Measurements from ENCODE around the gene FARP2.
"Not testable (repeated sequence)": the region's sequence is repeated elsewhere in the genome, so short reads cannot be mapped to it uniquely, and the experiment has no call there.

The FARP2 gene

DNA sequence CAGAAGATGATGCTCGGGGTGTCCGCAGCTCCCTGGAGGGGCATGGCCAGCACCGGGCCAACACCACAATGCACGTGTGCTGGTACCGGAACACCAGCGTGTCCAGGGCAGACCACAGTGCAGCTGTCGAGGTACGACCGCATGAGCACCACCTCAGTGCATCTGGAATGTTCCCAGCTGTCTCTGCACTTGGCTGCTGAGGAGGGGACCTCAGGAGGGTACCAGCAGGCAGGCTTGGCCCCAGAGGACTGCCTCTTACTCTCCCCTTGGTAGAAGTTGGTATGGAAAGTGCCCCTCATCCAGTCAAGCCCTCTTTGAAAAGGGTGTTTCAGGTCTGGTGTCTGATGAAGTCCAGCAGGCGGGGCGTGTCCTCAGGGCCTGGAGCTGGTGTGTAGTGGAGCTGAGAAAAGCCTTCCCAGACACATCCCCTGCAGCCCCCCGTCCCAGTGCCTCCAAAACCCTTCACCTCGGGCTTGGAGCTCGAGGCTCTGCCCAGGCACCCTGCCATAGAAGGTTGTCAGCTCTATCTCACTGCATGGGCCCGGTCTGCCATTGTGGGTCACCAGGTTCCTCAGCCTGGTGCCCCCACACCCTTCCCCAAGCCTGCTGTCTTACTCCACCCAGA lies 135.6 kb downstream of the FARP2 start:
- no peak for DNase-seq

- DNase-seq, result no peak
Observed at GRCh38 chr2:241492174-241492565, 136.1 kb downstream of the FARP2 start.

- DNase-seq, result no peak
Observed at GRCh38 chr2:241493092-241493491, 137.0 kb downstream of the FARP2 start.

DNA sequence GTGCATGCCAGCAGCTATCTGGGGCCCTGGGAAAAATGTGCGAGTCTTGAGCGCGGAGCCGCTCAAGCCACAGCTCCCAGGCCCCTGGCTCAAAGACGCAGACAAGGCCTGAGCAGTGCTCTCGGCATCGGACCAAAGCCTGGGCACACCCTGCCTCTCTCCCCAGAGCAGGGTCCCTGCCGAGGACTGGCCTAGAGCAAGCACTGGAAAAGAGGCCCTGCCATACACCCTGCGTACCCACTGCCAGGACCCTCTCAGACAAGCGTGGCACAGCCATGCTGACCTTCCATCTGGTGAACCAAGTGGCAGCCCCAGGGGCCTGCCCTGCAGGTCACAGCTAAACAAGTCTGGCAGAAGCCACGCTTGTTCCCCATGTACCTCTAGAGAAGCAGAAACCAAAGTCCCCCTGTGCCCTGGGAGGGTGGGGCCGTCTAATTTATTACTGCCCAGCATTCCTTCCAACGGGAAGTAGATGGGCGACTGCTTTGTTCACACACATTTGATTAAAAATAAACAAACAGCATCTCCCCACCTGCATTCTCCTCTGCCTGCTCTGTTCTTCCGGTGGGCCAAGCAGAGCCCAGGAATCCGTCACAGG lies 138.3 kb downstream of the FARP2 start:
- no peak for DNase-seq

DNA sequence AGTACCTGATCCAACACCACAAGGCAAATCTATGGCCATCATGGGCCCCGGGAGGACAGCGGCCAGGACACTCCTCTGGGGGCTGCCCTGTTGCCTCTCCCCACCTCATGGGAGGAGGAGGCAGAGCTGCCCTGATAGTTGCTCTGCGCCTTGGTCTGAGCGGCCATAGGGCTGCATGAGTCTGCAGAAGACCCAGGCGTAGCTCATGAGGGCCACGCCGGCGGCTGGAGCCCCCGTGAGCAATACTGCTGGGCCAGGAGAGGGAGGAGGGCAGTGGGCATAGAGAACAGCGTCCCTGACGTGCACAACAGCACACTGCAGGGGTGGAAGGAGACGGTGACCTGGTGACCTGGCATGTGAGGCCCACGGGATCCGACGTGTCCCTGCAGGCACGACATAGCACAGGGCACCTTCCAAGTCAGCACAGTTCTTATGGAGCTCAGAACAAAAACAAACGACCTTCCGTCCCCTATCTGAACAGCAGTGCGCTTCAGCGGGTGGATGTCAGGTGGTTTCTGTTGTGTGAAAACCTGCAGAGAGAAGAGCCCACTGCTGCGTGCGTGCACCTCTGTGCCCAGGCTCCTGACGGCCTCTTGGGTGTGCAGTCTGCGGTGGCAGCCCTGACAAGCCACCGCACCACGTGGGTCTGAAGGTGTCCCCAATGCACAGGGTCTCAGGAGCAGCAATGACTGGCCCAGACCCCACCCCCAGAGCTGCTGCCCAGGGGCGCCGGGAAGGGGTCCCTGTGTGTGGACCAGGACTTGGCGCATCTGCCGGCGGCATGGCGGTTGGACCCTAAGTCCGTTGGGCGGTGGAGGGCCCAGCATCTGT lies 139.3 kb downstream of the FARP2 start:
- DNase-seq, result no peak

- DNase-seq, result no peak
Observed at GRCh38 chr2:241496003-241496707, 140.1 kb downstream of the FARP2 start.

GRCh38 chr2:241496904-241497877 lies 141.1 kb downstream of the FARP2 start:
- DNase-seq, result no peak

DNA sequence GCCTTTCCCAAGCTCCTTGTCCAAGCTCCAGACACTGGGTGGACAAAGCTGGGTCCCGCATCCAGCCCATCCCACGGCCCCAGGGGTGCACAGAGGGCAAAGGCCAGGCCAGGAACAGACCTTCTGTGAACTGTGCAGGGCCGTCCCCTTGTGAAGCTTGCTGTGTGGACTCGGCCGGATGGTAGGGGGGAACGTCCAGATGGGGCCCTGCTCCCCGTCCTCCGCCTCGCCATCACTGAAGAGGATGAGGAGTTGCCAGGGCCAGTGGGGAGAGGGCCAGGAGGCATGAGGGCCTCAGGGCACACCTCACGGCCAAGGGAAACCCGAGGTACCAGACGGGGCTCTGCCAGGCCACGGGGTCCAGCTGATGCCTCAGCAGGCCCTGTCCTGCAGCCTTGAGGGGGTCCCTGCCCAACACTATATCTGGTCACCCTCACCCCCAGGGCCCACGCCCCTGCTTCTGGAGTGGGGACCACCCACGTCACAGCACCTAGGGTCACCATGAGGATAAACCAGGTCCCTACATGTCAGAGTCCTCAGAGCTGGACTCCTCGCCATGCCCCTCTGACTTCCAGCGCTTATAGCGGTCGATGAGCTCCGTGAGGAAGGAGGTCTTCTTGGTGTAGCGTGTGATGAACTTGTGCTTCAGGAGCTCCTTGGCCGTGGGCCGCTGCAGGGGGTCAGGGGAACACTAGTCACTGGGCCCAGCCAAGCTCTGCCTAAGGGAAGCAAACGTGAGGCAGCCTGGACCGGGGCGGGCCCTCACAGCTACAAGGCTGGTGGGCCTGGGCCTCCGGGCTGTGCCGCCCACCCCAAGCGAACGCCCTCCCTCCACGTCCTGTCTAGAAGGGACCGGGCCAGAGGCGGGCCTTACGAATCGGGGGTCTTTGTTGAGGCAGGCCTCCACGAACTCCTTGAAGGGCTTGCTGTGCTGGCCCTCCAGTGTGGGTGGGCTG lies 142.3 kb downstream of the FARP2 start:
- DNase-seq, result no peak

DNA sequence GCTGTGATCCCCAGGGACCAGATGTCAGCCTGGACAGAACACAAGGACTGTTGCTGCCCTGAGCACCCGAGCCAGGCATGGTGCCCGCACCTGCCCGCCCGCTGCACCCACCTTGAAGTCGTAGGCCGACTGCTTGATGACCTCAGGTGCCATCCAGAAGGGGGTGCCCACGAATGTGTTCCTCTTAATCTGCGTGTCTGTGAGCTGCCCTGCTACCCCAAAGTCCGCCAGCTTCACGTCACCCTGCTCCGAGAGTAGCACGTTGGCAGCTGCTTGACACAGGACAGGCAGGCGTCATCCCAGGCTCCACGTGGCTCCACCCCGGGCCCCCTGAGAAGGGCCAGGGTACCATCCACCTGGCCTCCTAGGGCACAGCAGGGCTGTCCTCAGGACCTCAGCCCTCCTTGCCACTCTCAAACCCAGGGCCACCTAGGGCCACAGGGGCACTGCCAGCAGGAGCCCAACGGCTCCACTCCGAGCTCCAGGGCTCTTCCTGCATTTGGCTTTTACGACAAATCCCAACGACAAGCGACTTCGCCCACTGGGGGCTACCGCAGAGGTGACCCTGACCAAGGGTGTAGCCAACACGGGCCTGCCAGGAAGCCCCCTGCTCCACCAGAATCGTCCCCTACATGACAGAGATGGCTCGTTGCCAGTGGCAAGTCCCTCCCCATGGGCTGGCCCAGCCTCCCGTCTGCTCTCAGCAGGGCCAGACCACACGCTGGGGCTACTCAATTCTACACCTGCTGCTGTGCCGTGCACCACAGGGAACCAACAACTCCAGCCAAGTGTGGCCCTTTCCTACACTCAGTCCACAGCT lies 143.3 kb downstream of the FARP2 start:
- no peak for DNase-seq

DNA sequence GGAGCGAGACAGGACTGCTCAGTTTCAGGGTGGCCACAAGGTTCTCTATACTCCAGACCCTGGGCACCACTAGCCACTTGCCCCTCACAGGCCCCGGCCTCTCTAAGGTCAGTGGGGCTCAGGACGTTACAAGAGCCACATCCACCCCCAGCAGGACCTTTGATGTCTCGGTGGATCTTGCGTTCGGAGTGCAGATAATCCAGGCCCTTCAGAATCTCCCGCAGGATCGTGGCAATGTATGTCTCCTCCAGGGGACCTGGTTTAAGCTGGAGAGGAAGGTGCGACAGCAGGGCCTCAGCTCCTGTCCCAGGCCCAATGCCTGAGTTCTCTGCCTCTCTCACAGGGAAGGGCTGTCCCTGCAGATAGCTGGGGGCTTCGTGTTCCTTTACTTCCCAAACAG lies 143.9 kb downstream of the FARP2 start:
- no peak for DNase-seq

GRCh38 chr2:241500431-241500975 lies 144.4 kb downstream of the FARP2 start:
- no peak for DNase-seq

DNA sequence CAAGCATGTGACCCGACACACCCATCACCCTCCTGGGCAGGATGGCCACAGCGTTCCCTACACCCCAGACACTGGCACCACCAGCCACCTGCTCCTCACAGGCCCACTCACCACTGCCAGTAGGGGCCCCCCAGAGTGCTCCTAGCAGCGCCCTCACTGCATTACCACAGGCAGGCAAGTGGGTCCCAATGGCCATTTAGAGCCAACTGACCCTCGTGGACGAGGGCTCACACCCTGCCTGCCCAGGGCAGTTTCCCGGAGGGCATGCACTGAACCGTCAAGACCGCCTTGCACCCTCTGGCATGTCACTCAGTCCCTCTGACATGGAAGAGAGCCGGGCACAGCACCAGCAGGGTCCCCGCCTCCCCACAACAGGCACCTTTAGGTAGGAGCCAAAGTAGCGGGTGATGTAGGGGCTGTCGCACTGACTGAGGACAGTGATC lies 145.0 kb downstream of the FARP2 start:
- no peak for DNase-seq

DNA sequence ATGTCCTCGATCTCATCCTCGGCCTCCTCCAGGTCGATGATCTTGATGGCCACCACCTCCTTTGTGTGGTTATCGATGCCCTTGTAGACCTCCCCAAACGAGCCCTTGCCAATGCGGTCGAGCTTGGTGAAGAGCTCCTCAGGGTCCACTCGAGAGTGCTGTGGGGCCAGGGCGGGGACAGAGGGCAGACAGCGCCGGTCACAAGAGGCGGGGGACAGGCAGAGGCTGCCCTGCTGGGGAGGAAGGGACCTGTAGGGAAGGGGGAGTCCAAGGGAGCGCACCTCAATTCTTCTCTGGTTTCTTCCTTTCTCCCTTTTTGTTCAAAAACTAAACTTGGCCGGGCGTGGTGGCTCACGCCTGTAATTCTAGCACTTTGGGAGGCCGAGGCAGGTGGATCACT lies 145.5 kb downstream of the FARP2 start:
- no peak for DNase-seq

- no peak for DNase-seq
Observed at GRCh38 chr2:241502281-241502680, 146.2 kb downstream of the FARP2 start.

DNA sequence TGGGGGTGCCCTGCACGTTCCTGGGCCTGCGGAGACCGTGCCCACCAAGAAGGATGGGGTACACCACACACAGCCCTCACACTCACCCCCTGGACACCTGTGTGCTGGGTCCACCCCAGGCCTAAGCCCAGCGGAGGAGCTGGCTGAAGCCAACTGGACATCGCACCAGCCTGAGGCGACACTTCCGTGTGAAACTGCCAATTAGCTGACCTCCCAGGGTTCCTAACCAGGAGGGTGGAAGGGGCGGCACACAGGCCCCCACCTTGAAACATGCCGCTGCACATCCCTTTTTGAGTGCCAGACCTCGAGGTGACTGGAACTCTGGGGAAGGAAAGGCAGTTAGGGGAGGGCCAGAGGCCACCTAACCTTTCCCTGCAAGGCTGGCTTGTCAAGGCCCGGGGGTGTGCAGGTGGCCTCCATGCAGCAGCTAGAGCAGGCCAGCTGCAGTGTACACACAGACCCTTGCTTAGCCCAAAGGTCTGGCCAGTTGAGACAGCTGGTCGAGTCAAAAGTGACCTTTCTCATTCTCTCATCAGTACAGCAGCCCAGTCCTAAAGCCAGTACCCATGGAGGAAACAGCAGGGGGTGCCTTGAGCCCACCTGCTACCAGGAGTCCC lies 147.8 kb downstream of the FARP2 start:
- DNase-seq, result no peak

- no peak for DNase-seq
Observed at GRCh38 chr2:241505086-241505780, 149.1 kb downstream of the FARP2 start.

DNA sequence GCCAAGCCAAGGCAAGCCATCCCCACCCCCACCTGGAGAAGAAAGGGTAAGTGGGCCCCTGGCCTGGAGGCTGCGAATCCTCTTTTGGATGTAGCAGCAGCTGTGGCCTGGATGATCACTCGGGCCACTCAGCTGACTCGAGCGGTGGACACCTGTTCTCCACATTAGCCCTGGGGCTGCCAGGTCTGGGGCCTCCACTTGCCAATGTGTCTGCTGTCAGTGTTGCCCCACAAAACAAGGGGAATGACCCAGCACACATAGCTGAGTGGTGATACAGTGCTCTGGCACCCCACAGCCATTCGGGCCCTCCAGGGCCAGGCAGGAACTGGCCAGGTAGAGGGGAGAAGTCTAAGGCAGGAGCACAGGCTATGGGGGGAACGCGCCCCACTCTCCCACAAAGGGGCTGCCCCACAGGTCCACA lies 149.7 kb downstream of the FARP2 start:
- no peak for DNase-seq

GRCh38 chr2:241506317-241506716 lies 150.2 kb downstream of the FARP2 start:
- not testable (repeated sequence) for DNase-seq

Measured in SHP77 (cell line).